Activated naive CD8-positive, alpha-beta T cell treated with anti-CD3 and anti-CD28 coated beads, Interleukin-2, amount 10 ng/mL, durations not matched to agents 7 days and 5 days (primary cell): ENCODE measurements around the gene SPATA18. TPM values are rescaled to one million over a fixed set of nuclear protein-coding genes. Genes with fewer than 3 reads are reported as not detected.

ENCODE experiments used
- ATAC-seq: fragments of 150-1000 bp; cut with Tn5 transposase; one replicate; pipeline ENCODE4 v1.10.0; 2021; ENCODE audit warnings: low read depth, moderate library complexity
- POLR2A ChIA-PET: fragments of 350-600 bp; sonication (Branson Sonifier 250); formaldehyde crosslinking; loops from one replicate; lab custom pipeline; 2021; ENCODE audit warnings: antibody characterized with exemption; lab: Charles Lee
- DNase-seq: peaks from one replicate; pipeline ENCODE4 v3.0.0; 2021
- H3K27ac Mint-ChIP-seq: one replicate; pipeline ENCODE4 v1.8.0; 2022; ENCODE audit warnings: mild to moderate bottlenecking, mixed read lengths
- H3K27me3 Mint-ChIP-seq: one replicate; pipeline ENCODE4 v1.8.0; 2022; ENCODE audit warnings: mild to moderate bottlenecking, moderate library complexity, mixed read lengths
- H3K36me3 Mint-ChIP-seq: one replicate; pipeline ENCODE4 v1.8.0; 2021; ENCODE audit warnings: mild to moderate bottlenecking, mixed read lengths
- H3K4me1 Mint-ChIP-seq: one replicate; pipeline ENCODE4 v1.8.0; 2021; ENCODE audit warnings: mixed read lengths
- H3K4me3 Mint-ChIP-seq: one replicate; pipeline ENCODE4 v1.8.0; 2022; ENCODE audit warnings: mild to moderate bottlenecking, moderate library complexity, mixed read lengths
- H3K9me3 Mint-ChIP-seq: one replicate; pipeline ENCODE4 v1.8.0; 2021; ENCODE audit warnings: mixed read lengths
- total RNA-seq, 2 experiments: library from RNA; stranded (reverse); gene quantifications; one replicate each; pipeline ENCODE4 v1.2.3, GENCODE V29; 2021

SPATA18 gene, protein sequence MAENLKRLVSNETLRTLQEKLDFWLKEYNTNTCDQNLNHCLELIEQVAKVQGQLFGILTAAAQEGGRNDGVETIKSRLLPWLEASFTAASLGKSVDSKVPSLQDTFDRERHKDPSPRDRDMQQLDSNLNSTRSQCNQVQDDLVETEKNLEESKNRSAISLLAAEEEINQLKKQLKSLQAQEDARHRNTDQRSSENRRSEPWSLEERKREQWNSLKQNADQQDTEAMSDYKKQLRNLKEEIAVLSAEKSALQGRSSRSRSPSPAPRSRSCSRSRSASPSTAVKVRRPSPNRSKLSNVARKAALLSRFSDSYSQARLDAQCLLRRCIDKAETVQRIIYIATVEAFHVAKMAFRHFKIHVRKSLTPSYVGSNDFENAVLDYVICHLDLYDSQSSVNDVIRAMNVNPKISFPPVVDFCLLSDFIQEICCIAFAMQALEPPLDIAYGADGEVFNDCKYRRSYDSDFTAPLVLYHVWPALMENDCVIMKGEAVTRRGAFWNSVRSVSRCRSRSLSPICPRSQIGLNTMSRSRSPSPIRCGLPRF
- under 1 TPM; 0.09 to 0.55 TPM for total RNA-seq

DNA sequence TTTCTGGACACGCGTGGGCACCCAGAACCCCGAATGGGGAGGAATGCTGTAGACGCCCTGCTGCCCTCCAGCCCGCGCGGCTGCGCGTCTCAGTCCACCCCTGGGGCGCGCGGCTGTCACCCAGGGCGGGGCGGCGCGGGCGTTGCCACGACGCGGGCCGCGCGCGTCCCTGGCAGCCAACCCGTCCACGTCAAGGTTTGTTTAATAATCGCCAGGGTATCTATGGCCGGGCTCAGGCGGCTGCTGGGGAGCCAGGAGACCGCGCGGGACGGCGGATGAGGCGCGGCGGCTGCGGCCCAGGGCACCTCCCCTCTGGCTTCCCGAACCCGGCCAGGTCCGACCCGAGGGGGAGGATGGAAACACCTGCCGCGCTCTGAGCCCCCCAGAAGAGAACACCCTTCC, at the start of gene SPATA18:
Gene SPATA18, plus strand, starts transcription at position 92 of the 402 bp plus-strand sequence. CDS start 401 bp downstream, outside the sequence.
- H3K4me3 Mint-ChIP-seq = peak within 1 kb of the TSS; percentile 75
- no peak within 1 kb of the TSS for H3K27ac Mint-ChIP-seq
- peaks cover 78% of the 10 kb centered on the region for H3K27me3 Mint-ChIP-seq
- ATAC-seq (peak; percentile 61), DNase-seq (peak; percentile 39)
- H3K4me1 Mint-ChIP-seq = peaks cover 8% of the 10 kb centered on the region
- peaks cover 1% of the 10 kb centered on the region for H3K36me3 Mint-ChIP-seq
- peaks cover 1% of the 10 kb centered on the region for H3K9me3 Mint-ChIP-seq
- POLR2A ChIA-PET = no interaction called here

DNA sequence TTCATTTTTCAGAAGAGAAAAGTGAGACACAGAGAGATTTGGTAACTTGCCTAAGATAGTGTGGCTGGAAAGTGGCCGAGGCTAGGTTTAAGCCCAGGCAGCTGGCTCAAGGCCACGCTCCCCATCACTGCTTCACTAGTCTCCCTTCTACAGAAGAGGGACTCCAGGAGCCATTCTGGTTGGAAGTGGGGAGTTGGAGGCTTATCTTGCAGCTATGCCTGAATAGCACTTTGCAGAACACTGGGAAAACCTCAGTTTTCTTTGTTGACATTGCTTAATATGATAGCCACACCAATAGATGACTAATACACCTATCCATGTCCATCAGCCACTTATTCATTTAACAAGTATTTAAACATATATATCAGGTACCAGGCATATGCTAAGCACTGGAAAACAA, 49.5 kb upstream of the SPATA18 start:
- Mint-ChIP-seq H3K4me1 (no peaks in the 10 kb centered on the region), H3K27ac (no peak overlapping the region), H3K36me3 (no peaks in the 10 kb centered on the region), H3K4me3 (no peak overlapping the region), H3K27me3 (no peaks in the 10 kb centered on the region), H3K9me3 (no peaks in the 10 kb centered on the region)
- no peak for ATAC-seq
- POLR2A ChIA-PET = no interaction called here
- no peak for DNase-seq

DNA sequence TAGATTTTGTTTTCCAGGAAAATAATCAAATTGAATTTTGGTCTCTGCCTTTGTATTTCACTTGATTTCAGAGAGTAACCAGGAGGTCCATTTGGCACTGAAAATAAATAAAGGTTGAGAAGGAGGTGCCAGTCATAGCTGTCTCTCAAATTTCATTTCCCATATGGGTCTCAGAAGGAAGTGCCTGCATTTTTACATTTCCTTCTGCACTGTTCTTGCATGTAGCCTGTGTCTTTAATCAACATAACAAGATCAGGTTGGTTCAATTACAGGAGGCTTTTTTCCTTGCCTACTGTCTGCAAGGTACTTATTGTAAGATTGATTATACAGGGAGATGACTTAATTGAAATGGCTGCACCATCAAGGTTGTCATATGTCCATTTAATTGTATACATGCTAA, 46.7 kb upstream of the SPATA18 start:
- Mint-ChIP-seq H3K36me3 (no peaks in the 10 kb centered on the region), H3K4me1 (no peaks in the 10 kb centered on the region), H3K4me3 (no peak overlapping the region), H3K9me3 (no peaks in the 10 kb centered on the region), H3K27me3 (no peaks in the 10 kb centered on the region), H3K27ac (no peak overlapping the region)
- DNase-seq (no peak), ATAC-seq (no peak)
- POLR2A ChIA-PET = no interaction called here

DNA sequence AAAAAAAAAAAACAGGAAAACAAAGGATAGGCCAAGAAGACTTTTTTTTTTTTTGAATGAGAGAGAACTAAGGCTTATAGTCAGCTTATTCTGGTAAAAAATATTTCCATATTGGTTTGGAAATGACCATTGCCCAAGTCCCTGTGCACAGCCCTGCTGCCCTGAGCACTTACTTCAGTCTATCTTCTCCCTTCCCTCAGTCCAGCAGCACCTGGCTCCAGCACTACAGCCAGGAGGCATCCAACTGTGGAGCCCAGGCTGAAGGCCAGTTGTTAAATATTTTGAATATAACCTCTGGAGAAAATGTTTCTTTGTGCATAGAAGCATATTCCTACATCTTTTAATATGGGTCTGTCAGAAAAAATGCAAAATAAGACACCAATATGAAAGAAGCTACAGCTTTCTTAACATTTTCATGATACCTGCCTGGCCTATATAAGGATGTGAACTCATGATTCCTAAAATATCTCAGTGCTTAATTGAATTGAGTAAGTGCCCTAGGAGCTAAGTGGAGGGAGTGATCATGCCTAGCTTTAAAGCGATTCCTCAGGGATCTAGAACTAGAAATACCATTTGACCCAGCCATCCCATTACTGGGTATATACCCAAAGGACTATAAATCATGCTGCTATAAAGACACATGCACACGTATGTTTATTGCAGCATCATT, 45.4 kb upstream of the SPATA18 start:
- Mint-ChIP-seq H3K4me1 (no peaks in the 10 kb centered on the region), H3K27me3 (no peaks in the 10 kb centered on the region), H3K36me3 (no peaks in the 10 kb centered on the region), H3K27ac (no peak overlapping the region), H3K9me3 (no peaks in the 10 kb centered on the region), H3K4me3 (no peak overlapping the region)
- DNase-seq (no peak), ATAC-seq (no peak)
- POLR2A ChIA-PET = no interaction called here

DNA sequence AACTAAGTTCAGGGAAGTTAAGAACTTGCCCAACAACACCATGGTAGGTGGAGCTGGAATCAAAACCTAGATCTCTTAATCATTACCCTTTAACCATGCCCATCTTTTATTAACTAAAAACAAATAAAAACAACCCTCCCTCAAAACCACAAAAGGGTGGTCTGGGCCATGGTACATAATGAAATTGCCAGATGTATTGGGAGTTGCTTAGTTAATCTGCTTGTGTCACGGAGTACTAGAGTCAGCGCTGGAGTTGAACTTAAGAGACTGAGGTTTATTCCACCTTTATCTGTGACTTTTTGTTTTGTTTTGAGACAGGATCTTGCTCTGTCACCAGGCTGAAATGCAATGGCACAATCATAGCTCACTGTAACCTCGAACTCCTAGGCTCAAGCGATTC, 44.2 kb upstream of the SPATA18 start:
- ATAC-seq = no peak
- no peak for DNase-seq
- Mint-ChIP-seq H3K27ac (no peak overlapping the region), H3K4me3 (no peak overlapping the region), H3K27me3 (no peaks in the 10 kb centered on the region), H3K9me3 (no peaks in the 10 kb centered on the region), H3K36me3 (no peaks in the 10 kb centered on the region), H3K4me1 (peaks cover 4% of the 10 kb centered on the region)
- POLR2A ChIA-PET = no interaction called here

DNA sequence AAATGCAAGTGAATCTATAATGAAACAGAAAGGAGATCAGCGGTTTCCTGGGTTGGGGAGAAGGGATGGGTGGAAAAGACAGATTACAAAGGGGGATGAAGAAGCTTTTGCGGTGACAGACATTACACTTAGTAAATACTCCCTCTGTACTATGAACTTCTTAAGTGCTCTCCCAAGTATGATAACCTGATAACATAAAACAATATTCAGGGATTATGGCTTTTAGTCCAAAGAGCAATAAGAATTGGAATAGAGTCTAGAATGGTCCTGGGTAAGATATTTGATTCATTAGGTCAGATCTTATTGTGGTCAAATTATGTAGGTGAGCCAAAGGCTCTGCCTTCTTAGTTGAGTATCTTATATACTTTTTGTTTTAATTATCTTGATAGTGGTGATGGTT, 40.1 kb upstream of the SPATA18 start:
- Mint-ChIP-seq H3K27ac (no peak overlapping the region), H3K9me3 (no peaks in the 10 kb centered on the region), H3K27me3 (no peaks in the 10 kb centered on the region), H3K36me3 (no peaks in the 10 kb centered on the region), H3K4me1 (peaks cover 4% of the 10 kb centered on the region), H3K4me3 (no peak overlapping the region)
- no peak for ATAC-seq
- DNase-seq = no peak
- POLR2A ChIA-PET = no interaction called here

DNA sequence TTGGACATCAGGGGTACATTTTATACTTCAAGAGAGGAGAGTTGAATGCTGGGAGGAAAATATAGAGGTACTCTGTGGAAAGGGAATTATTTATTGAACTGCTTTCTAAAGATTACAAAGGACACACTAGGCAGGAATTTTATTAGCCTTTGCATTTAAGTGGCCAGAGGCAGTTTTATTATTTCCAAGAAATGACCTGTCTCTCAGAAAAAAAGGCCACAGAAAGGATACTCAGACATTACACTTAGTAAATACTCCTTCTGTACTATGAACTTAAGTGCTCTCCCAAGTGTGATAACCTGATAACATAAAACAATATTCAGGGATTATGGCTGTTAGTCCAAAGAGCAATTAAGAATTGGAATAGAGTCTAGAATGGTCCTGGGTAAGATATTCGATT, 38.5 kb upstream of the SPATA18 start:
- Mint-ChIP-seq H3K36me3 (no peaks in the 10 kb centered on the region), H3K4me1 (peaks cover 4% of the 10 kb centered on the region), H3K9me3 (no peaks in the 10 kb centered on the region), H3K4me3 (no peak overlapping the region), H3K27me3 (no peaks in the 10 kb centered on the region), H3K27ac (no peak overlapping the region)
- POLR2A ChIA-PET = no interaction called here
- DNase-seq (no peak), ATAC-seq (no peak)

DNA sequence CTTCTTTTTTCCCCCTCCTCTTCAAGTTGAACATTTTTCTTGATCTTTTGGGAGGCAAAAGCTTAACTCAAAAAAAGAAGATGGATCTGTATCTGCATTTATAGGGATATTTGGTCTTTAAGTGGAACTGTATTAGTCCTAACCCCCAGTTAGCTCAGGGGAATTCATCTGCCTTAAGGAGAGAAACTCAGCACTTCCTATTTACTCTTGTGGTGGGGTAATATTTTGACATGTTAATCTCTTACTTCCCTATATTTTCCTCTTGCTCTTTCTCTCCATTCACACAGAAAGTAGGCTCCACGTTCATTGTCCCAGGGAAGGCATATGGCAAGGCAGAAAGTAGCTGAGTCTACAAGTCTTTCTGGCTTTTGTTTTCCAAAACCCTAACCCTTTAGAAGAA, 36.2 kb upstream of the SPATA18 start:
- no peaks in the 10 kb centered on the region for H3K27me3 Mint-ChIP-seq
- H3K9me3 Mint-ChIP-seq = no peaks in the 10 kb centered on the region
- POLR2A ChIA-PET = no interaction called here
- H3K4me3 Mint-ChIP-seq = no peak overlapping the region
- ATAC-seq (no peak), DNase-seq (no peak)
- H3K4me1 Mint-ChIP-seq = peaks cover 4% of the 10 kb centered on the region
- H3K36me3 Mint-ChIP-seq = no peaks in the 10 kb centered on the region
- no peak overlapping the region for H3K27ac Mint-ChIP-seq

DNA sequence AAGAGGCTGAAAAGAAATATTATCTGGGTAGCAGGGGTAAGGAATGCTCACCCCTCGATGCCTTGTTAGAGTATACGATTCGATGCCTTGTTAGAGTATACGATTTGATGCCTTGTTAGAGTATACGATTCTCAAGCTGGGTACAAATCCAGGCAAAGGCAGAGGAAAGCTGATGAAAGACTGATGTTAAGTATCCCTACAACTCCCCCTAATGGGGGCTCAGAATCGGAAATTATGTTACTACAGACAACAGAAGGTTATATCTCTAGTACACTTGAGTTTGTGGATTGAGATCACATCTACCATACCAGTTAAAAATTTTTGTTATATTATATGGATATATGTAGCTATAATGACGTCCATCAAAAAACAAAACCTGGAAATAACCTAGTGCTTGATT, 35.7 kb upstream of the SPATA18 start:
- H3K9me3 Mint-ChIP-seq = no peaks in the 10 kb centered on the region
- no peaks in the 10 kb centered on the region for H3K36me3 Mint-ChIP-seq
- no peak overlapping the region for H3K4me3 Mint-ChIP-seq
- POLR2A ChIA-PET = no interaction called here
- H3K27me3 Mint-ChIP-seq = no peaks in the 10 kb centered on the region
- H3K4me1 Mint-ChIP-seq = peaks cover 4% of the 10 kb centered on the region
- DNase-seq = no peak
- H3K27ac Mint-ChIP-seq = no peak overlapping the region
- ATAC-seq = no peak

DNA sequence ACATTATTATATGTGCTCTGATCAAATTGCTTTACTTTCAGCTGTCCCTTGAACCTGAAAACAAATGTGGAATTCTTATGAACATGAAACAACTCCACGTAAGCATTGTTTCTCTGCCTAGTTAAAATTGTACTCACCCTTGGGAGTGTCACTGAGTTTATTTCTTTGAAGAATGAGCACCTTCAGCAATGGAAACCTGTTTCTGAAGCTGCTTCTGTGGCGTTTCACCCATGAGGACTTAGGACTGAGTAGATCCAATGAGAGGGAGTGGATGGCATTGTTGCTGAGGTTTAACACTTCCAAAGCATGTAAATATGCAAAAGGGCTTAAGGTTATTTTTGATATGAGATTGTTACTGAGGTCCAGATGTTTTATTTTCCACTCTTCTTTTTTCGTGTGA, 34.1 kb upstream of the SPATA18 start:
- Mint-ChIP-seq H3K4me3 (no peak overlapping the region), H3K27me3 (no peaks in the 10 kb centered on the region), H3K4me1 (no peaks in the 10 kb centered on the region), H3K27ac (no peak overlapping the region), H3K9me3 (no peaks in the 10 kb centered on the region), H3K36me3 (no peaks in the 10 kb centered on the region)
- POLR2A ChIA-PET = no interaction called here
- DNase-seq (no peak), ATAC-seq (no peak)

DNA sequence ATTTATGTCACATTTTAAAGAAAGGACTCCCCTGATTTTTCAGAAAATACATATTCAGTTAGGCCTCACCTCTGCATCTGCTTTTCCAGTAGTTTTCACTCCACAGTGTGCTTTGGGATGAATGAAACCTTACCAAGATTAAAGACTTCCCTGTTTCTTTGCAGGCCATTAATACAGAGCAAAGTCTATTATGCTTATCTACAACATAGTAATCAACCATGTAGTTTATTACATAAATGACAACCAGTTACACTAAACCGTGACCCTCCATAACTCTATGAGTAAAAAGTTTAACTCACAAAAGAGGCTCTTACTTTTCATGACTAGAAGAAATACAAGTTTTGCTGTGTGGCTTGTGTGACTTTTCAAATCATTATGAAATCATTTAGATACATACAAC, 33.3 kb upstream of the SPATA18 start:
- no peak for ATAC-seq
- Mint-ChIP-seq H3K36me3 (no peaks in the 10 kb centered on the region), H3K27me3 (no peaks in the 10 kb centered on the region), H3K9me3 (no peaks in the 10 kb centered on the region), H3K4me3 (no peak overlapping the region), H3K4me1 (no peaks in the 10 kb centered on the region), H3K27ac (no peak overlapping the region)
- no peak for DNase-seq
- POLR2A ChIA-PET = no interaction called here

DNA sequence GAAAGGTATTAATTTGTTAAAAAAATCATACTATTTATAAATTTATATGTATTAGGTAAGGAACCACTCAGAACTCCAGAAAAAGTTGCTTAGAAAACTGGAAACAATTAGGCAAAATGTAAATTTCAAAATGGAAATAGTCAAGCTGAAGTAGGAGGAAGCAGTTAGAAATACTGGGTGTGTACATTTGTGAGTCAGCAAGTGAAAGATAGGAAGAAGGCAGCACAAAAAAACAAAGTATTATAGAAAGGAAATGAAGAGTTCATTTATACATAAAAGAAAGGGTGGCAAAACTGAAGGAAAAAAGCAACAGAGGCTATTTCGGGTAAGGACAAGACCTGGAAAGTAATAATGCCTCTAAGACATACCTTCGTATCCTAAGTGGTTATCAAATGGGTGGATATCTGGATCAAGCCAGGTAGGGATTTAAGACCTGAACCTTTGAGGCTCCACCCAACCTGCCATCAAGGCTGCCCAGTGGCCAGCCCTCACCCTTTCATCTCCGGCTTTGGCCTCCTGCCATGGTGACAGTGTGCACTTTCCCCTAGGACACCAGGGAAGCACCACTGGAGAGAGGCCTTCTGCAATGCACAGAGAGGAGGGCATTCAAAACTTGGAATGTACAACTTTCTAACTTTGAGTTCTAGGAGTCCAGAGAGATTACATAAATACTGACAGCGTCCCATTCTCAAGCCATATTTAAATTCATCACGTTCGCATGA, 31.0 kb upstream of the SPATA18 start, which contains the start of gene LRRC66:
Gene LRRC66, minus strand, starts transcription at position 428 of the 722 bp plus-strand sequence. CDS start 2,750 bp downstream, outside the sequence.
- DNase-seq (no peak), ATAC-seq (no peak)
- H3K4me3 Mint-ChIP-seq = no peak within 1 kb of the TSS

DNA sequence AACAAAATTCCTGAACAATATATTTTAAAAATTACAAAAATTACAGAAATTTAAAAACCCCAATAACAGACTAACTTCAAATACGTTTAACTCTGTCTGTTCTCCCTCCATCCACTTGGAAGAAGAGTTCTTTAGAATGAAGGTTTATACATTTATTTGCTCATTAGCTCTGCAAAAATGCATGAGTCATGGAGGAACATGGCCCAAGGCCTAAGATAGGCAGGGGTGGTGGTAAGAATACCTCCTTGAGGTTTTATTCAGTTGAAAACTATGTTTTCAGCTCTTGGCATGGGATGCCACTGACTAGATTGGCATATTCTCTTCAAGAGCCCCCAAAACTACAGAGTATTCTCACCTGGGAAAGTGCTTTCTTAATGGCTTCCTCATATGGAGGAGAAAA, 22.1 kb upstream of the SPATA18 start:
- POLR2A ChIA-PET = no interaction called here
- Mint-ChIP-seq H3K27ac (no peak overlapping the region), H3K9me3 (no peaks in the 10 kb centered on the region)

More for the DNA sequence above, 31.0 kb upstream of the SPATA18 start, which contains the start of gene LRRC66:
- Mint-ChIP-seq H3K9me3 (no peaks in the 10 kb centered on the region), H3K4me1 (no peaks in the 10 kb centered on the region), H3K27ac (no peak within 1 kb of the TSS), H3K27me3 (no peaks in the 10 kb centered on the region), H3K36me3 (no peaks in the 10 kb centered on the region)
- POLR2A ChIA-PET = no interaction called here

More for the DNA sequence above, 22.1 kb upstream of the SPATA18 start:
- DNase-seq (no peak), ATAC-seq (no peak)
- Mint-ChIP-seq H3K4me3 (no peak overlapping the region), H3K36me3 (peaks cover 4% of the 10 kb centered on the region), H3K27me3 (no peaks in the 10 kb centered on the region), H3K4me1 (no peaks in the 10 kb centered on the region)
